Upper lobe of left lung (tissue), 6 donors: Measurements from ENCODE around the gene TSG101. TPM values are rescaled to one million over a fixed set of nuclear protein-coding genes. Genes with fewer than 3 reads are reported as not detected.

ENCODE experiments used
- ATAC-seq, 2 donors: fragments of 200-7000 bp; cut with Tn5 transposase; one replicate each; pipeline ENCODE4 v1.9.1; 2022; ENCODE audit warnings: mild to moderate bottlenecking in 2 of 2, moderate library complexity in 2 of 2; ENCODE audit not compliant: low FRiP score in 2 of 2
- DNase-seq, 2 donors: peaks; one replicate each; pipeline ENCODE4 v3.0.0-alpha.2; 2019 to 2020
- H3K27ac ChIP-seq, 4 donors: fragments of 200-600 bp; sonication (generic); one replicate each; pipeline ENCODE4 v1.5.1; 2016 to 2019
- H3K27me3 ChIP-seq, 4 donors: fragments of 200-600 bp; sonication (generic); one replicate each; pipeline ENCODE4 v1.5.1; 2017 to 2019
- H3K36me3 ChIP-seq, 4 donors: fragments of 200-600 bp; sonication (generic); one replicate each; pipeline ENCODE4 v1.5.1; 2016 to 2019
- H3K4me1 ChIP-seq, 4 donors: fragments of 200-600 bp; sonication (generic); one replicate each; pipeline ENCODE4 v1.5.1; 2018 to 2019
- H3K4me3 ChIP-seq, 4 donors: fragments of 200-600 bp; sonication (generic); one replicate each; pipeline ENCODE4 v1.5.1; 2017 to 2019; ENCODE audit warnings: mild to moderate bottlenecking in 2 of 4, moderate library complexity in 1 of 4
- H3K9me3 ChIP-seq, 4 donors: fragments of 200-600 bp; sonication (generic); one replicate each; pipeline ENCODE4 v1.5.1; 2018 to 2019
- EP300 ChIP-seq, 4 donors: sonication (generic); formaldehyde crosslinking; IDR thresholded peaks; one replicate each; pipeline ENCODE4 v1.5.1; 2017; ENCODE audit warnings: antibody characterized with exemption in 4 of 4, control low read depth in 2 of 4
- POLR2A ChIP-seq, 4 donors: fragments of 450-650 bp; IDR thresholded peaks; one replicate each; pipeline ENCODE4 v1.5.1; 2016 to 2017; ENCODE audit warnings: antibody characterized with exemption in 4 of 4, mild to moderate bottlenecking in 2 of 4
- POLR2AphosphoS5 ChIP-seq, 2 donors: sonication (generic); formaldehyde crosslinking; IDR thresholded peaks; one replicate each; pipeline ENCODE4 v1.5.1; 2017; ENCODE audit warnings: antibody characterized with exemption in 2 of 2
- WGBS, 2 donors: methylation state at CpG; one replicate each; pipeline ENCODE4 v1.1.5; 2017 to 2018; 5-methylcytosine and 5-hydroxymethylcytosine counted together
- total RNA-seq, 6 donors: library from RNA; depleted of rRNA in 4 of 6; stranded (reverse); fragments of >200 nt in 4 of 6; gene quantifications; one replicate each; pipeline versions ENCODE4 v1.1.0 to v1.2.1, GENCODE V29; 2016 to 2021
- TF ChIP-seq, protein P1 (sequence below), 6 experiments: fragments of 450-650 bp in 4 of 6; fragments of 200-600 bp in 2 of 6; sonication (generic) in 2 of 6; IDR thresholded peaks; one replicate each; pipeline ENCODE4 v1.5.1; 2016 to 2019; ENCODE audit warnings: antibody characterized with exemption in 6 of 6
- donor health status: DM: no; HTN: no; CAD: no; lungs with moderate emphysema.
- donor health status: DM: no; HTN: yes; CAD: no; lungs with severe emphysema.

Gene TSG101, protein sequence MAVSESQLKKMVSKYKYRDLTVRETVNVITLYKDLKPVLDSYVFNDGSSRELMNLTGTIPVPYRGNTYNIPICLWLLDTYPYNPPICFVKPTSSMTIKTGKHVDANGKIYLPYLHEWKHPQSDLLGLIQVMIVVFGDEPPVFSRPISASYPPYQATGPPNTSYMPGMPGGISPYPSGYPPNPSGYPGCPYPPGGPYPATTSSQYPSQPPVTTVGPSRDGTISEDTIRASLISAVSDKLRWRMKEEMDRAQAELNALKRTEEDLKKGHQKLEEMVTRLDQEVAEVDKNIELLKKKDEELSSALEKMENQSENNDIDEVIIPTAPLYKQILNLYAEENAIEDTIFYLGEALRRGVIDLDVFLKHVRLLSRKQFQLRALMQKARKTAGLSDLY
- 10 to 100 TPM; 40.9 to 77.2 (median 56.8) TPM for total RNA-seq

DNA sequence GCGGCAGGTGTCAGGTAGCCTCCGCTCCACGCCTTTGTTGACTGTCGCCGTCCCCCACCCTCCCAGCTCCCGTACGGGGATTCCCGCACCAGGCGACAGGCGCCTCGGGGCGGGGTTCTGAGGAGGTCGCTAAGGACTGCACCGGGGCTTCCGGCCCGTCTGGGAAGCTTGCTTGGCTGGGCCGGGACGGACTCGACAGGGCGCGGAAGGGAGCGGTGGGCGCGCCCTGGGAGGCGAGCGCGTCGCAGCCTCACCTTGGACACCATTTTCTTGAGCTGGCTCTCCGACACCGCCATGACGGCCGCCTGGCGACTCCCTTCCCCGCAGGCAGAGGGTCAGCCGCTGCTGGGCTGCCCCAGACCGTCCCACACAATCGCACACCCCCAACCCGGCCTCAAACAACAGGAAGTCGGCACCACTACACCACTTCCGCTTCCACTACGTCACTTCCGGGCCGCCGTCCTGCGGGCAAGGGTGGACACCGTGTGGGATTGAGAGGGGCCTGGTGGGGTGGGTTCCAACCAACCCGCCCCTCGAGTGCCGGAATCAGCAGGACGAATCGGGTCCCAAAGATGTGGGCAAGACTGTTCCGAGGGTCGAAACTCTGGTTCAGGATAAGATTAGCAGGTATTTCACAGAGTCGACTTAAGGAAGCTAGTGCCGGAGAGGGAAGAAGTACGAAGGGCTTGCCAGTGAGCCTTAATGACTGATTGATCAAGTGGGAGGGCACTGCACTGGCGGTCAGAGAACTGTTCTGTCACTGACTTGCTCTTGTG lies at the start of gene TSG101:
Gene TSG101, minus strand, starts transcription at position 422 of the 776 bp plus-strand sequence. Its CDS starts 126 bp downstream, at position 296.
- TF ChIP-seq, protein P1, sequence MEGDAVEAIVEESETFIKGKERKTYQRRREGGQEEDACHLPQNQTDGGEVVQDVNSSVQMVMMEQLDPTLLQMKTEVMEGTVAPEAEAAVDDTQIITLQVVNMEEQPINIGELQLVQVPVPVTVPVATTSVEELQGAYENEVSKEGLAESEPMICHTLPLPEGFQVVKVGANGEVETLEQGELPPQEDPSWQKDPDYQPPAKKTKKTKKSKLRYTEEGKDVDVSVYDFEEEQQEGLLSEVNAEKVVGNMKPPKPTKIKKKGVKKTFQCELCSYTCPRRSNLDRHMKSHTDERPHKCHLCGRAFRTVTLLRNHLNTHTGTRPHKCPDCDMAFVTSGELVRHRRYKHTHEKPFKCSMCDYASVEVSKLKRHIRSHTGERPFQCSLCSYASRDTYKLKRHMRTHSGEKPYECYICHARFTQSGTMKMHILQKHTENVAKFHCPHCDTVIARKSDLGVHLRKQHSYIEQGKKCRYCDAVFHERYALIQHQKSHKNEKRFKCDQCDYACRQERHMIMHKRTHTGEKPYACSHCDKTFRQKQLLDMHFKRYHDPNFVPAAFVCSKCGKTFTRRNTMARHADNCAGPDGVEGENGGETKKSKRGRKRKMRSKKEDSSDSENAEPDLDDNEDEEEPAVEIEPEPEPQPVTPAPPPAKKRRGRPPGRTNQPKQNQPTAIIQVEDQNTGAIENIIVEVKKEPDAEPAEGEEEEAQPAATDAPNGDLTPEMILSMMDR (IDR thresholded peaks at IDR 0.05) = no peak
- TF ChIP-seq EP300 (IDR thresholded peaks at IDR 0.05) = peak in 3 of 4 donors; percentile 29 to 71 (median 59)
- TF ChIP-seq POLR2AphosphoS5 (IDR thresholded peaks at IDR 0.05) = peak; percentile 97 to 99
- peak; percentile 73 to 97 (median 80) for TF ChIP-seq POLR2A (IDR thresholded peaks at IDR 0.05)
- Histone ChIP-seq H3K4me3 (peak within 1 kb of the TSS; percentile 54 to 96 (median 80)), H3K9me3 (no peaks in the 10 kb centered on the region), H3K4me1 (peaks cover 19 to 41% (median 20%) of the 10 kb centered on the region in 4 donors), H3K36me3 (peaks cover 0 to 16% (median 3%) of the 10 kb centered on the region in 4 donors), H3K27me3 (no peaks in the 10 kb centered on the region), H3K27ac (peak within 1 kb of the TSS; percentile 97 to 99 (median 98))
- ATAC-seq (peak; percentile 98 to 100), DNase-seq (peak; percentile 92 to 94)
- whole genome bisulfite sequencing, 2 donors = 1% methylated on average over 28 to 37 of the region's 57 CpGs

DNA sequence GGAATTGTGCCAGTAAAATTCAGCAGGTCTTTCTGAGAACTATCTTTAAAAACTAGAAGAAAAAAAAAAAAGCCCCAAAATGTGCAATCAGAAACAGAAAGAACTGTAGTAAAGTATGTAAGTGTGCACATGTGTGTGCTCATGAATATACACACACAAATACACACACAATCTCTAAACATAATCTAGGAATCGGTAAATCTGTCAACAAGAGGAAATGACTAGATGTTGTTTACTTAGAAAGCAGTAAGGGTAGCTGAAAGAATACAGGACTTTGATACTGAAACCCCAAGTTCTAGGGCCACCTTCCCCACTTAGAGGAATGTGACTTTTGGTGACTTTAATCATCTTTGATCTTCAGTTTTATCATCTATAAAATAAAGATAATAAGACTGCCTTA lies 48.6 kb upstream of the TSG101 start:
- no peak for TF ChIP-seq POLR2AphosphoS5 (IDR thresholded peaks at IDR 0.05)
- no peak for TF ChIP-seq POLR2A (IDR thresholded peaks at IDR 0.05)
- Histone ChIP-seq H3K4me3 (no peak overlapping the region), H3K36me3 (peaks cover 7 to 71% (median 27%) of the 10 kb centered on the region in 4 donors), H3K4me1 (no peaks in the 10 kb centered on the region), H3K27me3 (no peaks in the 10 kb centered on the region), H3K9me3 (no peaks in the 10 kb centered on the region), H3K27ac (no peak overlapping the region)
- DNase-seq = no peak
- ATAC-seq = no peak
- WGBS, 2 donors = 54% methylated on average over 1 of the region's 1 CpG

DNA sequence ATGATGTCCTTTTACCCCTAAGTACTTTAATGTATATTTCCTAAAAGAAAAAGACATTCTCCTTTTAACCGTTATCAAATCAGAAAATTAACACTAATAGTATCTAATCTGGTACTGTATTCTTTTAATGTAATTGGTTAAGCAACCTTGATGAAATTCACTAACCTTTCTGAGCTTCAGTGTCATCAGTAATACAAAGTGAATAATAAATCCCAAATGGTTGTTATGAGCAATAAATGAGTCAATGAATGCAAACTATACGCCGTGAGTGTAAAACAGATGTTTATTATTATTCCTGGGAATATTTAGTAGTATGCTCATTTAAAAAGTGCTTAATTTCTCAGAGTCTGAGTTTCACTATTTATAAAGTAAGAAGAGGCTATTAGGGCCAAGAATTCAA lies 40.3 kb upstream of the TSG101 start:
- H3K9me3 ChIP-seq = no peaks in the 10 kb centered on the region
- H3K36me3 ChIP-seq = peaks cover 4 to 72% (median 29%) of the 10 kb centered on the region in 4 donors
- no peak overlapping the region for H3K4me3 ChIP-seq
- H3K27me3 ChIP-seq = no peaks in the 10 kb centered on the region
- DNase-seq (no peak), ATAC-seq (no peak)
- TF ChIP-seq POLR2AphosphoS5 (IDR thresholded peaks at IDR 0.05) (no peak), POLR2A (IDR thresholded peaks at IDR 0.05) (no peak), EP300 (IDR thresholded peaks at IDR 0.05) (no peak)
- TF ChIP-seq, protein P1 (IDR thresholded peaks at IDR 0.05) = no peak
- 95 to 96% methylated on average over 3 of the region's 3 CpGs for WGBS, 2 donors
- H3K27ac ChIP-seq = no peak overlapping the region
- H3K4me1 ChIP-seq = no peaks in the 10 kb centered on the region

DNA sequence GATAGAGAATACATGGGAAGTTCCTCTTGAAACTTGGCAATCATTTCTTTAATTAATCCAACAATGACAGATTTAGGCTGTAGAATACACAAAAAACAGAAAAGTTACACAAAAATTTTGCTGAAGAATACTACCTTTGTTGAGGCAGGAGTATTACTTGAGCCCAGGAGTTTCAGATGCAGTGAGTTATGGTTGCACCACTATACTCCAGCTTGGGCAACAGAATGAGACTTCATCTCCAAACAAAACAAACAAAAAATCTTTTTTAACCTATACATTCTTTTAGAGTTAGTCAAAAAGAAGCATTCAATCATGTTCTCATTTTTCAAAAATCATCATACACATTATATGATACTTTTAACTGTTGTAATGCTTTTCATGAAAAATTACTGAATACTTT lies 39.7 kb upstream of the TSG101 start:
- ATAC-seq = no peak
- no peaks in the 10 kb centered on the region for H3K27me3 ChIP-seq
- peaks cover 1 to 78% (median 32%) of the 10 kb centered on the region in 4 donors for H3K36me3 ChIP-seq
- H3K27ac ChIP-seq = no peak overlapping the region
- no peaks in the 10 kb centered on the region for H3K4me1 ChIP-seq
- TF ChIP-seq, protein P1 (IDR thresholded peaks at IDR 0.05) = no peak
- no peak for TF ChIP-seq EP300 (IDR thresholded peaks at IDR 0.05)
- no peak for TF ChIP-seq POLR2AphosphoS5 (IDR thresholded peaks at IDR 0.05)
- TF ChIP-seq POLR2A (IDR thresholded peaks at IDR 0.05) = no peak
- H3K4me3 ChIP-seq = no peak overlapping the region
- no peaks in the 10 kb centered on the region for H3K9me3 ChIP-seq
- no peak for DNase-seq

DNA sequence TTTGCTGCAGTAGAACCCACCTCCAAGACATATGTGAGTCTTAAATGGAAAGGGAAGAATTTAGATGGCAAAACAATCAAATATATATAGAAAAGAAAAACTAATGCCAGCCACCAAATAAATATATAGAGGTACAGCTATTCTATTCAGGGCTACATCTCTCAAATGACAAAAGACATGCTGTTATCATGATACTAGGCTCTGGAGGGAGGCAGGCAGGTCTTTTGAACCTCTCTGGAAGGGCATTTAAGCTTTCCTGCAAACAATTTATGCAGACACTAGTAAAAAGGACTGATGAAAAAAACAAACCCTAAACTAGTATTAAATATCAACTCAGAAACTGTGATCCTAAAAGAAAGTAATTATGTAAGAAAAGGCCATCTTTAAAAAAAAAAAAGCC lies 37.4 kb upstream of the TSG101 start:
- no peaks in the 10 kb centered on the region for H3K9me3 ChIP-seq
- H3K27ac ChIP-seq = no peak overlapping the region
- H3K36me3 ChIP-seq = peaks cover 6 to 77% (median 38%) of the 10 kb centered on the region in 4 donors
- no peaks in the 10 kb centered on the region for H3K4me1 ChIP-seq
- no peak for ATAC-seq
- TF ChIP-seq EP300 (IDR thresholded peaks at IDR 0.05) = no peak
- TF ChIP-seq POLR2A (IDR thresholded peaks at IDR 0.05) = no peak
- TF ChIP-seq POLR2AphosphoS5 (IDR thresholded peaks at IDR 0.05) = no peak
- TF ChIP-seq, protein P1 (IDR thresholded peaks at IDR 0.05) = no peak
- no peaks in the 10 kb centered on the region for H3K27me3 ChIP-seq
- DNase-seq = no peak
- H3K4me3 ChIP-seq = no peak overlapping the region
